Measurements from ENCODE around the gene ITGB1BP1.

The ITGB1BP1 gene

GRCh38 chr2:9392898-9393765, 30.2 kb downstream of the ITGB1BP1 start:
- Histone ChIP-seq H3K27ac (peak overlapping the region; percentile 88), H3K4me1 (peaks cover 48% of the 10 kb centered on the region), H4K20me1 (no peaks in the 10 kb centered on the region), H3K4me2 (peak overlapping the region; percentile 88), H3K9me3 (no peaks in the 10 kb centered on the region), H3K36me3 (peaks cover 86% of the 10 kb centered on the region), H3K4me3 (peak overlapping the region; percentile 27; the same call in 1 of the 2 replicates), H3K27me3 (no peaks in the 10 kb centered on the region), H3K9ac (peak overlapping the region; percentile 77)
- TF ChIP-seq Cebpa-rat (IDR thresholded peaks at IDR 0.05): no peak

- Histone ChIP-seq H3K4me2 (peak overlapping the region; percentile 88), H4K20me1 (no peaks in the 10 kb centered on the region), H3K9ac (peak overlapping the region; percentile 77), H3K9me3 (no peaks in the 10 kb centered on the region), H3K4me3 (peak overlapping the region; percentile 27; the same call in 1 of the 2 replicates), H3K36me3 (peaks cover 88% of the 10 kb centered on the region), H3K4me1 (peaks cover 46% of the 10 kb centered on the region), H3K27me3 (no peaks in the 10 kb centered on the region), H3K27ac (peak overlapping the region; percentile 88)
- TF ChIP-seq Cebpa-rat (IDR thresholded peaks at IDR 0.05): no peak
Measured at GRCh38 chr2:9391961-9392720, 31.2 kb downstream of the ITGB1BP1 start.

GRCh38 chr2:9390991-9391390, 32.3 kb downstream of the ITGB1BP1 start:
- H3K9ac ChIP-seq: 0 out of 2 replicates have a peak overlapping the region, but pooled peaks have one; percentile 7
- H3K4me1 ChIP-seq: peaks cover 46% of the 10 kb centered on the region
- H3K27ac ChIP-seq: peak overlapping the region; percentile 59
- no peak for TF ChIP-seq Cebpa-rat (IDR thresholded peaks at IDR 0.05)
- no peak overlapping the region for H3K4me3 ChIP-seq
- H3K36me3 ChIP-seq: peaks cover 88% of the 10 kb centered on the region
- no peaks in the 10 kb centered on the region for H3K27me3 ChIP-seq
- no peaks in the 10 kb centered on the region for H3K9me3 ChIP-seq
- H4K20me1 ChIP-seq: no peaks in the 10 kb centered on the region
- H3K4me2 ChIP-seq: peak overlapping the region; percentile 88

GRCh38 chr2:9390151-9390850, 33.0 kb downstream of the ITGB1BP1 start:
- peaks cover 89% of the 10 kb centered on the region for H3K36me3 ChIP-seq
- peak overlapping the region; percentile 88 for H3K4me2 ChIP-seq
- no peaks in the 10 kb centered on the region for H4K20me1 ChIP-seq
- peak overlapping the region; percentile 59; the same call in 1 of the 2 replicates for H3K27ac ChIP-seq
- peaks cover 46% of the 10 kb centered on the region for H3K4me1 ChIP-seq
- H3K9ac ChIP-seq: peak overlapping the region; percentile 2; the same call in 1 of the 2 replicates
- H3K4me3 ChIP-seq: no peak overlapping the region
- H3K27me3 ChIP-seq: no peaks in the 10 kb centered on the region
- H3K9me3 ChIP-seq: no peaks in the 10 kb centered on the region
- TF ChIP-seq Cebpa-rat (IDR thresholded peaks at IDR 0.05): no peak

- peaks cover 89% of the 10 kb centered on the region for H3K36me3 ChIP-seq
- H3K27me3 ChIP-seq: no peaks in the 10 kb centered on the region
Measured at GRCh38 chr2:9388950-9389911, 34.1 kb downstream of the ITGB1BP1 start.

GRCh38 chr2:9388199-9388681, 35.1 kb downstream of the ITGB1BP1 start:
- H3K9ac ChIP-seq: no peak overlapping the region
- H3K4me3 ChIP-seq: no peak overlapping the region
- no peak overlapping the region for H3K27ac ChIP-seq
- no peaks in the 10 kb centered on the region for H4K20me1 ChIP-seq
- no peaks in the 10 kb centered on the region for H3K9me3 ChIP-seq
- TF ChIP-seq Cebpa-rat (IDR thresholded peaks at IDR 0.05): no peak
- no peaks in the 10 kb centered on the region for H3K27me3 ChIP-seq
- no peak overlapping the region for H3K4me2 ChIP-seq
- peaks cover 39% of the 10 kb centered on the region for H3K4me1 ChIP-seq
- H3K36me3 ChIP-seq: peaks cover 88% of the 10 kb centered on the region

More at GRCh38 chr2:9388950-9389911, 34.1 kb downstream of the ITGB1BP1 start:
- Histone ChIP-seq H4K20me1 (no peaks in the 10 kb centered on the region), H3K4me1 (peaks cover 46% of the 10 kb centered on the region), H3K27ac (peak overlapping the region; percentile 38; the same call in 1 of the 2 replicates), H3K9ac (no peak overlapping the region), H3K4me2 (no peak overlapping the region), H3K4me3 (no peak overlapping the region), H3K9me3 (no peaks in the 10 kb centered on the region)
- no peak for TF ChIP-seq Cebpa-rat (IDR thresholded peaks at IDR 0.05)

- no peaks in the 10 kb centered on the region for H3K27me3 ChIP-seq
- H3K4me2 ChIP-seq: no peak overlapping the region
- H3K36me3 ChIP-seq: peaks cover 98% of the 10 kb centered on the region
- H3K4me3 ChIP-seq: no peak overlapping the region
- no peaks in the 10 kb centered on the region for H3K9me3 ChIP-seq
- H4K20me1 ChIP-seq: no peaks in the 10 kb centered on the region
- H3K9ac ChIP-seq: no peak overlapping the region
- no peak for TF ChIP-seq Cebpa-rat (IDR thresholded peaks at IDR 0.05)
- no peak overlapping the region for H3K27ac ChIP-seq
- H3K4me1 ChIP-seq: peaks cover 15% of the 10 kb centered on the region
Measured at GRCh38 chr2:9385841-9386240, 37.5 kb downstream of the ITGB1BP1 start.

GRCh38 chr2:9384521-9384920, 38.8 kb downstream of the ITGB1BP1 start:
- Histone ChIP-seq H3K36me3 (peaks cover 98% of the 10 kb centered on the region), H3K27ac (no peak overlapping the region), H3K9me3 (no peaks in the 10 kb centered on the region), H4K20me1 (no peaks in the 10 kb centered on the region), H3K27me3 (no peaks in the 10 kb centered on the region), H3K9ac (no peak overlapping the region), H3K4me3 (no peak overlapping the region), H3K4me1 (0 out of 2 replicates have a peak, but pooled peaks cover 10% of the 10 kb centered on the region), H3K4me2 (no peak overlapping the region)
- TF ChIP-seq Cebpa-rat (IDR thresholded peaks at IDR 0.05): no peak

All from BLaER1 (cell line).